GM18502 (cell line): Measurements from ENCODE around the gene DMRTB1.

Experiments used
- ATAC-seq: cut with Tn5 transposase; IDR thresholded peaks from one replicate; pipeline ENCODE4 v1.9.1; 2021; ENCODE audit warnings: mild to moderate bottlenecking; ENCODE audit not compliant: unreplicated experiment, poor library complexity

DMRTB1 gene

GRCh38 chr1:53507116-53507820, 48.1 kb downstream of the DMRTB1 start:
- no peak for ATAC-seq

DNA sequence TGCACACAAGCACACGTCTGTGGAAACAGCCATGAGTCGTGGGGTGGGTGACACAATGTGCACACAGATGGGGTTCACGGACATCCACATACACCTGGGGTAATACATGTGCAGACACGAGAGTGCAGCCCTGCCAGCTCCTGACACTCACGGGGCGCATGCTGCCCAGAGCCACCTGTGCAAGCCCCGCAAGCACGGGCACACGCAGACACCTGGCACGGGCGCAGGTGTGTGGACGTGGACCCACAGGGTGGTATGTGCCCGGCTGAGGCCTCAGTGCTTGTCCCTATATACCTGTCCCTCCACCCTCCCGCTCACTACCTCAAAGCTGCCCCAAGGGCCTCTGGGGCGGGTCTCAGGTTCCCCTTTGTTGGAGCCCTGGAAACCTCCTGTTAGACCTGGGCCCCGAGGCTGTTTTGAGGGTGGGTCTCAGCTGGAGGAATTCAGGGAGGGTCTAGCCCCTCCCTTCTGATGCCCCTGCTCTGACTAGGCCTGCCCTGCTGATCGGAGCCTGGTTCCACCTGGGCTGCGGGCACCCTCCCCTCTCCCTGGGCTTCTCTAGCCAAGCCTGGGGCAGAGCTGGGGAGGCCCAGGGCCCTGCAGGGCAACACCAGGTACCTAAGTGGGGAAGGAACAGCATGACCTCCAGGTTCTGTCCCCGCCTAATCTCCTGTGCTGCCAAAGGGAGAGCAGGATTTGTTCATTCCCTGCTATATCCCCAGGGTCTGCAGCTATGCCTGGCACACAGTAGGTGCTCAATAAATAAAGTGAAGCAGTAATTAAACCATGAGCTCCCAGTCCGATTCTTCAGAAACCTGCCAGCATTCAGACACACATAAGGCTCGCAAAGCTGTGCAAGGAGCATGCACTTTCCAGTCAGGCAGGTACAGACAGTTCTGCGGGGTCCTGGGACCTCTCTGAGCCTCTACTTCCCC, 49.1 kb downstream of the DMRTB1 start:
- ATAC-seq: no peak

GRCh38 chr1:53508991-53509666, 49.9 kb downstream of the DMRTB1 start:
- no peak for ATAC-seq

DNA sequence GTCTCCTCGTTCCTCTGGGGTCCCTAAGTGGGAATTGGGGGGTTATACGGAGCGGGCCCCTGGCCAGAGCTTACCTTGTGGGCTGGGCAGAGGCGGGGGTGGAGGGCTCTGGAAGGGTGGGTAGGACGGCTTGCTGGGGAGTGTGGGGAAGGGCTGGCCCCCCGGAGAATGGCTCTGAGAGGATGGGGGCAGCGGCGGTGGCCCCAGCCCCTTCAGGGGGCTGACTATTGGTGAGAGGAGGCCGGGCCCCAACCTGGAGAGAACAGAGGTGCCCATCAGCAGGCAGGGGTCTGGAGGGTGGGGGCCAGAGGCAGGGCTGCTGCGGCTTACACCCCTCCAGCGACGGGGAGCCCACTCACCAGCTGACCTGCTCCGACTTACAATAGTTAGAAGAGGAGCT, 50.6 kb downstream of the DMRTB1 start:
- ATAC-seq: no peak

DNA sequence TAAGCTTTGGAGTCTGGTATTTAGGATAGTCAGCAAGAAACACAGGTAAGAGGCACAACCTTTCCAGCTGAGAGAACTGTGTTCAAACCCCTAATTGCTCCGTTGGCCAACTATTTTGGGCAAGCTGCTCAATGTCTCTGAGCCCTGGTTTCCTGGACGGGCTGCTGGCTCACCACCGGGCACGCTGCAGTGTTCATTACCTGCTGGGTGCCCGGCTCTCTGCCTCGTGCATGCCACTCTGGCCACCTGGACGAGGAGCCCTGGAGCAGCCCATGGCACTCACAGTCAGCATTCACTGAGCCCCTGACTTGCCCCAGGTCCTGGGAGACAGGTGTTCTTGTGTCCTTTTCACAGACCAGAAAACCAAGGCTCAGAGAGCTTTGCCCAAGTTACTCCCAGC, 51.0 kb downstream of the DMRTB1 start:
- no peak for ATAC-seq

DNA sequence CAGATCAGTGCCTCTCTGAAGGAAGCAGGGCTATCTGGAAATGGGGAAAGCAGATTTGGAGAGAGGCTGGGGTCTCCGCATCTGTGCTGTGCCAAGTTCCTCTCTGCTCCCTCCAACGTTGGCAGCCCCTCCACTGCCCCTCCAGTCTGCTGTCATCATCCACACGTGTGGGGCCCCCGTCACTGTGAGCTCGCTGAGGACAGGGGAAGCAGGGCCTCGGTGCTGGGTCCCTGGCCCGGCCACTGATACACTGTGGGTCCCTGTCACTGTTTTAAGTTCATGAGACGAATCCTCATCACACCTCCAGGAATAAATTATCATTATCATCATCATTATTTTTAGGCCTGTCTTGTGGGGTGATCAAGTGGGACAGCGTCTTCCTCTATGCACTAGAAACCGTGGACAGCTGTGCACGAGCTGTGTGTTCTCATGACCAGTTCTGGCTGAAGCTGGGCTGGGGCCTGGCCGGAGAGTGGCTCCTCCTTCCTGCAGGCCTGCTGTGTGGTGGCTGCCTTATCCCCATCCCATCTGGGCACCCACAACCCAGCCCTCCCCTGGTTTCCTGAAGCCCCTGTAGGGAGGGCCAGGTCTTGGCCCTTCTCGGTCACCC, 52.2 kb downstream of the DMRTB1 start:
- ATAC-seq: no peak

GRCh38 chr1:53511933-53512806, 53.0 kb downstream of the DMRTB1 start:
- ATAC-seq: no peak

DNA sequence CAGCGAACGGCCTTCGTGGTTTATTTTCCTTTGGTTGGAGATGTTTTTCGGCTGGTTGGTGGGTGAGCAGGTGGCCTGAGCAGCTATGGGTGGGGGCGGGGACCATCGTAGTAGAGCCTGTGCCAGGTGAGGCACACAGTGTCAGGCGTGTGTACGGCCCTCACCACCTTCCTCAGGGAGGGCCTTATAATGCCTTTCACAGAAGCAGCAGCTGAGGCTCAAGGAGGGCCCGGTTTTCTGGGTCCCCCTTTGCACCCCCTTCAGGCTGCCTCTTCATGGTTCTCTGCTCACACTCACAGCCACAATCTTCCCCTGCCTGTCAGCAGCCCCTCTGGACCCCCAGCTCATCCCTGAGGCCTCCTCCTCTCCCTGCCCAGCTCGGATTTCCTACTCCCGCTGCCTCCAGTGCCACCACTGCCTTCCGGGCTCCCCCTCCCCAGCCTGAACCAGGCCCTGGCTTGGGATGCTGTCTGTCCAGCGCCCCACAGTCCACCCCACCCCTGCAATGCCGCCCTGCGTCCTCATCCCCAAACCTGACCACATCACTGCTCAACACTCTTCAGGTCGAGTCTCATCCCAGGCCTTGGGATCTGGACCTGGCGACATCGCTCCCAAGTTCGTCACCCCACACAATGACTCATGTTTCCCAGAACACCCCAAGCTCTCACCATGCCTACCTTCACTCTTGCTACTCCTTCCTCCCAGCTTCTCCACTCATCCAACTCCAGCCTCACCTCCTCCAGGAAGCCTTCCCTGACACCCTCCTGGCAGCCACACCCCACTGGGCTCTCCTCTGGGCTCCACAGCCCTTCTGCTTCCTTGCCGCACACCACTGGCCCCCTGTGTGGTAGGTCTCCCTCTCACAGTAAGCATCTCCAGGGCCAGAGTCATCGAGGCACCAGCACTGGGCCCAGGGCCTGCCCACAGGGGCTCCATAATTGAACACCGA, 53.9 kb downstream of the DMRTB1 start:
- no peak for ATAC-seq

DNA sequence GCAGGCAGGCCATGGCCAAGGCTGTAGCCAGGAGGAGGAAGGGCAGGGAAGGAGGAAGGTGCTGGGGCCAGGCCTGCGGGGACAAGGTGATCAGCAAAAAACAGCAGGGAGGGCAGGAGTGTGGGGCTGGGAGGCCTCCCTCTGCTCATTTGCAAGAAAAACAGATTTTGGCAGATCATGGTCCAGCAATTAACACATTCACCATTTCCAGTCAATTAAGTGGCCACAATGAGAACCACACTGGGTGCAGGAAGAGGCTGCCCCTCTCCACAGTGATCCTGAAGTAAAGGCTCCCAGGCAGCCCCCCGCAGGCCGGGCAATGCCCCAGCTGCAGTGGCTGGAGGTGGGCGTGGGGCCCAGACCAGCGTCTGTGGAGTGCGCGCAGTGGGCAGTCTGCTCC, 54.6 kb downstream of the DMRTB1 start:
- ATAC-seq: no peak

DNA sequence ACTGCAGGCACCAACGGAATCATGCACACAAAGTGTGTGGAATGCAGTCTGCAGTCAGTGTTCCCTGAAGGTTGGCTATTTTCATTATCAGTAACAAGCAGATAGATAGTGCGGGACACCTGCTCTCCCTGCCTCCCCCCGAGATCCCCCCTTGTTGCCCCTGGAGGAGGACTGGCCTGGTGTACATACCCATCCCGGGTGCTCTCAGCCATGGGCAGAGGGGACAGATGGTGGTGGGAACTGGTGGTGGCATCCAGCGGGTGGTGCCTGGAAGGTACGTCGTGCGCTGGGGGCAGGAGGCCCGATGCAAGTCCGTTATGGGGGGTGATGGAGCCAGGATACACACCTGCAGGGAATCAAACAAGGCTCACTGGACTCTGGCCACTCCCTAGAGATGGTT, 55.2 kb downstream of the DMRTB1 start:
- ATAC-seq: no peak

DNA sequence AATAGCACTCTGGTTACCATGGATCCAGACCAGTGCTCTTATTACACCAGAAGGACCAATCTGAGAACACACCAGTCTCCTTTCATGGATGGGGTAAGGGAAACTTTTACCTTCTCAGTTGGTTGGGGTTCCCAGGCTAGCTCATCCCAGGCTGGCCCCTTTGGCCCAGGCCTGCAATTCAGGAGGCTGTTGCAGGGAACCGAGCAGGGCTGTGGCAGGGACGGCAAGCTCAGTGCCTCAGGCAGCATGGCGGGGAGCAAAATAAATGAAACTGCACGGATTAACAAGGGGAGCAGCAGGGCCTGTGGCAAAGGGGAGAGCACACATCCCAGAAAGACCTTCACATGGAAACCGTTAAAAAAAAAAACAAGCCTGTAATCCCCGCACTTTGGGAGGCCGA, 57.0 kb downstream of the DMRTB1 start:
- ATAC-seq: no peak
